ENCODE measurements around the gene CCDC192. TPM values are rescaled to one million over a fixed set of nuclear protein-coding genes. Genes with fewer than 3 reads are reported as not detected.

CCDC192 gene
- total RNA-seq, 2 experiments from 2014 or later: not detected

DNA sequence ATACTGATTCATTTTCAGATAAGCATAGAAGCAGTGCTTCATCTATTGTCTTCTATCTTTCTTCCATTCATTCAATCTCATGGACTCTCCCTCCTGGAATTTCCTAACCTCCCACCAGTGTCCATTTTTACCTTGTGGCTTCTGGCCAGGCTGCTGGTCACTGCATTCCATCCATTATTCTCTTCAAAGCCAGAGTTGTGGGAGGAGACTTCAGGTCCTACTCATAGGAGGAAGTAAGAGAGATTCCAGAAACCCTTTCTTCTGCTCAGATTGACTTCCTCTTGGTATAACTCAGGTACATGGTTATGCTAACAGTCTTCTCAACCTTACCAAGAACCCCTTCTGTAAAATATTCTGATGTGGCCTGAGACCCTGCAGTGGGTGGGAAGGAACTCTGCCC lies 227.1 kb downstream of the CCDC192 start:
- ChIA-PET CTCF (no interaction called here), POLR2A (no interaction called here)
- TF ChIP-seq, protein P1, sequence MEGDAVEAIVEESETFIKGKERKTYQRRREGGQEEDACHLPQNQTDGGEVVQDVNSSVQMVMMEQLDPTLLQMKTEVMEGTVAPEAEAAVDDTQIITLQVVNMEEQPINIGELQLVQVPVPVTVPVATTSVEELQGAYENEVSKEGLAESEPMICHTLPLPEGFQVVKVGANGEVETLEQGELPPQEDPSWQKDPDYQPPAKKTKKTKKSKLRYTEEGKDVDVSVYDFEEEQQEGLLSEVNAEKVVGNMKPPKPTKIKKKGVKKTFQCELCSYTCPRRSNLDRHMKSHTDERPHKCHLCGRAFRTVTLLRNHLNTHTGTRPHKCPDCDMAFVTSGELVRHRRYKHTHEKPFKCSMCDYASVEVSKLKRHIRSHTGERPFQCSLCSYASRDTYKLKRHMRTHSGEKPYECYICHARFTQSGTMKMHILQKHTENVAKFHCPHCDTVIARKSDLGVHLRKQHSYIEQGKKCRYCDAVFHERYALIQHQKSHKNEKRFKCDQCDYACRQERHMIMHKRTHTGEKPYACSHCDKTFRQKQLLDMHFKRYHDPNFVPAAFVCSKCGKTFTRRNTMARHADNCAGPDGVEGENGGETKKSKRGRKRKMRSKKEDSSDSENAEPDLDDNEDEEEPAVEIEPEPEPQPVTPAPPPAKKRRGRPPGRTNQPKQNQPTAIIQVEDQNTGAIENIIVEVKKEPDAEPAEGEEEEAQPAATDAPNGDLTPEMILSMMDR (IDR thresholded peaks at IDR 0.05): no peak
- no peak overlapping the region for H3K27ac ChIP-seq (ENCODE audit: low read depth in 1 of 2, low read length in 2 of 2)
- ATAC-seq (ENCODE audit: poor library complexity) (no peak), DNase-seq (no peak)
- Mint-ChIP-seq H3K4me3 (no peak overlapping the region), H3K36me3 (ENCODE audit: low read depth) (no peaks in the 10 kb centered on the region), H3K27ac (no peak overlapping the region), H3K9me3 (no peaks in the 10 kb centered on the region), H3K27me3 (no peaks in the 10 kb centered on the region), H3K4me1 (ENCODE audit: low read depth) (no peaks in the 10 kb centered on the region)
- H3K27me3 ChIP-seq (ENCODE audit: control insufficient read depth in 1 of 2, insufficient read depth in 2 of 2, low read length in 2 of 2): no peaks in the 10 kb centered on the region
- intact Hi-C loops (cut with DNase I, micrococcal nuclease): no loop called here
- H3K9me3 ChIP-seq (ENCODE audit: control insufficient read depth in 1 of 2, insufficient read depth in 1 of 2, low read length in 2 of 2): no peaks in the 10 kb centered on the region
- no peaks in the 10 kb centered on the region for H3K4me1 ChIP-seq (ENCODE audit: insufficient read depth, low read length)
- no peak overlapping the region for H3K4me3 ChIP-seq (ENCODE audit: low read length)
- no peaks in the 10 kb centered on the region for H3K36me3 ChIP-seq (ENCODE audit: insufficient read depth, low read length)

DNA sequence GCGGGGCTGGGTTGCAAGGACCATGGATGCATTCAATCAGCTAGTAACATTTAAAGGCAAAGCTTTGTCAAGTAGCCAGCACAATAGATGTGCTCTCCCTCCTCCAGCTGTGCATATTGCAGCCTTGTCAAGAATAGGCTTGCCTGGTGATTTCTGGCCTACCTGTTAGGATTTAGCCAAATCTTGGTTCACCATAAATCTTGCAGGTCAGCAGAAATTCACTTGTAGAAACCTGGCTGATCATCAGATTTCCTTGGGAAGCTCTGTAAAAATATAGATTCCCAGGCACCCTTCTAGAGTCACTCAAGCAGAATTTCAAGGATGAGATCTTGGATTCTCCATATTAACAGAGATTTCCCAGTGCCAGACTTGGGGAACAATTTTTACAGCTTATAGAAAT lies 228.2 kb downstream of the CCDC192 start:
- no peaks in the 10 kb centered on the region for H3K9me3 ChIP-seq (ENCODE audit: control insufficient read depth in 1 of 2, insufficient read depth in 1 of 2, low read length in 2 of 2)
- no peak for DNase-seq
- no peaks in the 10 kb centered on the region for H3K9me3 Mint-ChIP-seq
- no peaks in the 10 kb centered on the region for H3K27me3 ChIP-seq (ENCODE audit: control insufficient read depth in 1 of 2, insufficient read depth in 2 of 2, low read length in 2 of 2)
- intact Hi-C loops (cut with DNase I, micrococcal nuclease): no loop called here
- H3K36me3 Mint-ChIP-seq (ENCODE audit: low read depth): no peaks in the 10 kb centered on the region
- POLR2A ChIA-PET: no interaction called here
- no peak overlapping the region for H3K27ac ChIP-seq (ENCODE audit: low read depth in 1 of 2, low read length in 2 of 2)
- no peak overlapping the region for H3K27ac Mint-ChIP-seq
- no peak for ATAC-seq (ENCODE audit: poor library complexity)
- H3K4me1 Mint-ChIP-seq (ENCODE audit: low read depth): peaks cover 2% of the 10 kb centered on the region
- no peaks in the 10 kb centered on the region for H3K36me3 ChIP-seq (ENCODE audit: insufficient read depth, low read length)
- no peaks in the 10 kb centered on the region for H3K27me3 Mint-ChIP-seq
- CTCF ChIA-PET: no interaction called here
- H3K4me1 ChIP-seq (ENCODE audit: insufficient read depth, low read length): no peaks in the 10 kb centered on the region
- TF ChIP-seq, protein P1 (IDR thresholded peaks at IDR 0.05): no peak
- H3K4me3 ChIP-seq (ENCODE audit: low read length): no peak overlapping the region
- no peak overlapping the region for H3K4me3 Mint-ChIP-seq

DNA sequence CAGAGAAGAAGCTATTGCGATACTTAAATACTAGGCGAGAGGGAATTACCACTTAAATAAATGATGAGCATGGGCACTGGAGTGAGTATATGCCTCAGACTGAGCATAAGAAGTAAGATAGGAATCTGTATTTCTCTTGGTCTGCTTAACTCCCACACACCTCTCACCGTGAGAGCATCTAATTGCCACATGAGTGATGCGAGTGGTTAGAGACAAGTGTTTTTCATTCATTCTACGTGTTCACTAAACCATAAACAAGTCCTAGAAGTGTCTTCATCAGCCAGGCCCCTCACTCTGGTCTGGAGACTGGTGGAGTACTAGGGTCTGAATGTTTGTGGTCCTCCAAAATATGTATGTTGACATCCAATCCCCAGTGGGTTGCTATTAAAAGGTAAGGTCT lies 230.2 kb downstream of the CCDC192 start:
- peaks cover 5% of the 10 kb centered on the region for H3K4me1 Mint-ChIP-seq (ENCODE audit: low read depth)
- intact Hi-C loops (cut with DNase I, micrococcal nuclease): no loop called here
- no peak overlapping the region for H3K27ac ChIP-seq (ENCODE audit: low read depth in 1 of 2, low read length in 2 of 2)
- TF ChIP-seq, protein P1 (IDR thresholded peaks at IDR 0.05): no peak
- no peaks in the 10 kb centered on the region for H3K9me3 ChIP-seq (ENCODE audit: control insufficient read depth in 1 of 2, insufficient read depth in 1 of 2, low read length in 2 of 2)
- H3K27me3 Mint-ChIP-seq: no peaks in the 10 kb centered on the region
- H3K27me3 ChIP-seq (ENCODE audit: control insufficient read depth in 1 of 2, insufficient read depth in 2 of 2, low read length in 2 of 2): no peaks in the 10 kb centered on the region
- no peaks in the 10 kb centered on the region for H3K36me3 Mint-ChIP-seq (ENCODE audit: low read depth)
- no peak overlapping the region for H3K27ac Mint-ChIP-seq
- ChIA-PET POLR2A (no interaction called here), CTCF (no interaction called here)
- no peaks in the 10 kb centered on the region for H3K4me1 ChIP-seq (ENCODE audit: insufficient read depth, low read length)
- DNase-seq (no peak), ATAC-seq (ENCODE audit: poor library complexity) (no peak)
- H3K4me3 ChIP-seq (ENCODE audit: low read length): no peak overlapping the region
- H3K4me3 Mint-ChIP-seq: no peak overlapping the region
- H3K36me3 ChIP-seq (ENCODE audit: insufficient read depth, low read length): no peaks in the 10 kb centered on the region
- H3K9me3 Mint-ChIP-seq: no peaks in the 10 kb centered on the region

All from CD4-positive, alpha-beta T cell (primary cell).